Measurements from ENCODE around the gene COX6A1.

The COX6A1 gene

GRCh38 chr12:120417917-120418580, 19.9 kb upstream of the COX6A1 start:
- H3K27ac ChIP-seq: no peak overlapping the region
- DNase-seq (ENCODE audit: low read depth, low spot score): no peak
- H3K9ac ChIP-seq (ENCODE audit: insufficient read length): no peak overlapping the region
- TF ChIP-seq POLR2AphosphoS5 (IDR thresholded peaks at IDR 0.05; ENCODE audit: borderline replicate concordance, low read depth, low read length): no peak
- TF ChIP-seq EZH2 (IDR thresholded peaks at IDR 0.05): no peak
- no peak for TF ChIP-seq FOXP2 (optimal IDR thresholded peaks at IDR 0.05; ENCODE audit: control extremely low read depth, extremely low read length, insufficient read depth)
- no peak overlapping the region for H3K4me3 ChIP-seq
- no peaks in the 10 kb centered on the region for H3K36me3 ChIP-seq (ENCODE audit: insufficient read depth, low read length)
- no peaks in the 10 kb centered on the region for H3K9me3 ChIP-seq (ENCODE audit: low read depth, low read length)

DNA sequence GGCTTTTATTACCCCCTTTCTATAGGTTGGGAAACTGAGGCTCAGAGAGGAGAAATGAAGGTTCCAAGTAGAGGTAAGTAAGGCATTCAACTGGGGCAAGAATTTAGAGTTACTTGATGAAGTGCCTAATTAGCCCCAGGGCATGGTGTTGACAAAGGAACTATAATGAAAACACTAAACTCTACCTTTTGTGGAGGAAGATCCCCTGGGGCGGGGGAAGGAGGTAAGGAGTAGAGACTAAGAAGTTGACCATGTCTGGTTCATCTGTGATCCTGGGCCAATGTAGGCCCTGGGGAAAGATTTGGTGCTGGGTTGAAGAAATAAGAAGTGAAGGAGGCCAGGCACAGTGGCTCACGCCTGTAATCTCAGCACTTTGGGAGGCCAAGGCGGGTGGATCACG, 16.2 kb upstream of the COX6A1 start:
- TF ChIP-seq POLR2AphosphoS5 (IDR thresholded peaks at IDR 0.05; ENCODE audit: borderline replicate concordance, low read depth, low read length) (no peak), EZH2 (IDR thresholded peaks at IDR 0.05) (no peak), FOXP2 (optimal IDR thresholded peaks at IDR 0.05; ENCODE audit: control extremely low read depth, extremely low read length, insufficient read depth) (no peak)
- H3K4me3 ChIP-seq: no peak overlapping the region
- no peak overlapping the region for H3K27ac ChIP-seq
- no peak for DNase-seq (ENCODE audit: low read depth, low spot score)
- no peaks in the 10 kb centered on the region for H3K9me3 ChIP-seq (ENCODE audit: low read depth, low read length)
- H3K36me3 ChIP-seq (ENCODE audit: insufficient read depth, low read length): no peaks in the 10 kb centered on the region
- no peak overlapping the region for H3K9ac ChIP-seq (ENCODE audit: insufficient read length)

DNA sequence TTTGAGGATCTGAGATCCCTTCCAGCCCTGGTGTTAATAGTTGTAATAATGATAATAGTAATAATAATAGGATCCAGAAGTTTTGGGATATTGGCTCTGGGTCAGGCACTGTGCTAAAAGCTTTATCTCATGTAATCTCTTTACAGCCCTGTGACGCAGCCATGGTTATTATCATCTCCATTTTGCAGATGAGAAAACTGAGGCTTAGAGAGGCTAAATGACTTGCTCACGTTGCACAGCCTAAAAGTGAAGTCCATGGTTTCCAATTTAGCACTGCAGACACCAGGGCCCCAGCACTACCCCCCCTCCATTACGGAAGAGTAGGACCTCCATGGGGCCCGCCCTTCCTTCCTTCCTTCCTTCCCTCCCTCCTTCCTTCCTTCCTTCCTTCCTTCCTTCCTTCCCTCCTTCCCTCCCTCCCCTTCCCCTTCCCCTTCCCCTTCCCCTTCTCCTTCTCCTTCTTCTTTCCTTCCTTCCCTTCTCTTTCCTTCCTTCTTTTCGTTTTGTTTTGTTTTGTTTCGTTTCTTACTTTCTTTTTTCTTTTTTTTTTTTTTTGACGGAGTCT, 14.9 kb upstream of the COX6A1 start:
- H3K36me3 ChIP-seq (ENCODE audit: insufficient read depth, low read length): no peaks in the 10 kb centered on the region
- TF ChIP-seq EZH2 (IDR thresholded peaks at IDR 0.05) (no peak), POLR2AphosphoS5 (IDR thresholded peaks at IDR 0.05; ENCODE audit: borderline replicate concordance, low read depth, low read length) (no peak), FOXP2 (optimal IDR thresholded peaks at IDR 0.05; ENCODE audit: control extremely low read depth, extremely low read length, insufficient read depth) (no peak)
- no peak overlapping the region for H3K9ac ChIP-seq (ENCODE audit: insufficient read length)
- H3K9me3 ChIP-seq (ENCODE audit: low read depth, low read length): no peaks in the 10 kb centered on the region
- DNase-seq (ENCODE audit: low read depth, low spot score): no peak
- H3K4me3 ChIP-seq: no peak overlapping the region
- no peak overlapping the region for H3K27ac ChIP-seq

- Histone ChIP-seq H3K4me3 (no peak overlapping the region), H3K27ac (no peak overlapping the region), H3K36me3 (ENCODE audit: insufficient read depth, low read length) (no peaks in the 10 kb centered on the region), H3K9me3 (ENCODE audit: low read depth, low read length) (no peaks in the 10 kb centered on the region), H3K9ac (ENCODE audit: insufficient read length) (no peak overlapping the region)
- no peak for DNase-seq (ENCODE audit: low read depth, low spot score)
- TF ChIP-seq EZH2 (IDR thresholded peaks at IDR 0.05) (no peak), FOXP2 (optimal IDR thresholded peaks at IDR 0.05; ENCODE audit: control extremely low read depth, extremely low read length, insufficient read depth) (no peak), POLR2AphosphoS5 (IDR thresholded peaks at IDR 0.05; ENCODE audit: borderline replicate concordance, low read depth, low read length) (no peak)
Measured at GRCh38 chr12:120425797-120426196, 12.1 kb upstream of the COX6A1 start.

- no peak for TF ChIP-seq EZH2 (IDR thresholded peaks at IDR 0.05)
- TF ChIP-seq FOXP2 (optimal IDR thresholded peaks at IDR 0.05; ENCODE audit: control extremely low read depth, extremely low read length, insufficient read depth): no peak
- no peak for TF ChIP-seq POLR2AphosphoS5 (IDR thresholded peaks at IDR 0.05; ENCODE audit: borderline replicate concordance, low read depth, low read length)
- Histone ChIP-seq H3K36me3 (ENCODE audit: insufficient read depth, low read length) (no peaks in the 10 kb centered on the region), H3K9me3 (ENCODE audit: low read depth, low read length) (no peaks in the 10 kb centered on the region), H3K27ac (no peak overlapping the region), H3K9ac (ENCODE audit: insufficient read length) (no peak overlapping the region), H3K4me3 (no peak overlapping the region)
- no peak for DNase-seq (ENCODE audit: low read depth, low spot score)
Measured at GRCh38 chr12:120428597-120429229, 9.2 kb upstream of the COX6A1 start.

DNA sequence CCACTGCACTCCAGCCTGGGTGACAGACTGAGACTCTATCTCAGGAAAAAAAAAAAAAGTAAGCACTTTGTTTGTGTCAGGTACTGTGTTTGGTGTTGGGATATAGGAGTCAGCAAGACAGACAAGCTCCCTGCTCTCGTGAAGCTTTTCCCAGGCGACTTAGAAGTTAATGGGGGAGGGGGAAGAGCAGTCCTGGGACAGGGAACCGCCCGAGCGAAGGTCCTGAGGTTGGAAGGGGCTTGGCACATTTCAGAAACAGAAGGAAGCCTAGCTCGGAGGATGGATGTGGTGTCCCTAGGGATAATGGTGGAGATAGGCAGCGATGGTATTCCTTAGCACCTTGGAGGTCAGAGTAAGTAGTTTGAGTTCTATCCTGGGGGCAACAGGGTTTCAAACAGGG, 8.5 kb upstream of the COX6A1 start:
- H3K9ac ChIP-seq (ENCODE audit: insufficient read length): no peak overlapping the region
- no peak for DNase-seq (ENCODE audit: low read depth, low spot score)
- H3K4me3 ChIP-seq: no peak overlapping the region
- no peak overlapping the region for H3K27ac ChIP-seq
- TF ChIP-seq POLR2AphosphoS5 (IDR thresholded peaks at IDR 0.05; ENCODE audit: borderline replicate concordance, low read depth, low read length) (no peak), EZH2 (IDR thresholded peaks at IDR 0.05) (no peak), FOXP2 (optimal IDR thresholded peaks at IDR 0.05; ENCODE audit: control extremely low read depth, extremely low read length, insufficient read depth) (no peak)
- H3K9me3 ChIP-seq (ENCODE audit: low read depth, low read length): no peaks in the 10 kb centered on the region
- H3K36me3 ChIP-seq (ENCODE audit: insufficient read depth, low read length): no peaks in the 10 kb centered on the region

- no peak for TF ChIP-seq FOXP2 (optimal IDR thresholded peaks at IDR 0.05; ENCODE audit: control extremely low read depth, extremely low read length, insufficient read depth)
- no peak for TF ChIP-seq POLR2AphosphoS5 (IDR thresholded peaks at IDR 0.05; ENCODE audit: borderline replicate concordance, low read depth, low read length)
- no peak for TF ChIP-seq EZH2 (IDR thresholded peaks at IDR 0.05)
- Histone ChIP-seq H3K9ac (ENCODE audit: insufficient read length) (no peak overlapping the region), H3K36me3 (ENCODE audit: insufficient read depth, low read length) (no peaks in the 10 kb centered on the region), H3K27ac (no peak overlapping the region), H3K4me3 (no peak overlapping the region), H3K9me3 (ENCODE audit: low read depth, low read length) (no peaks in the 10 kb centered on the region)
- no peak for DNase-seq (ENCODE audit: low read depth, low spot score)
Measured at GRCh38 chr12:120432772-120433525, 5.0 kb upstream of the COX6A1 start.

All from SK-N-MC (cell line).